Panc1 (cell line): Measurements from ENCODE around the gene SKIC2. TPM values are rescaled to one million over a fixed set of nuclear protein-coding genes. Genes with fewer than 3 reads are reported as not detected.

Source experiments
- ATAC-seq: fragments of 200-7000 bp; cut with Tn5 transposase; 2 replicates; pipeline ENCODE4 v1.9.1; 2020; ENCODE audit warnings: mild to moderate bottlenecking, moderate library complexity
- BruUV-seq: library from RNA; stranded (reverse); fragments of 400-500 nt; replicated peaks from 2 replicates; lab custom pipeline; 2021; lab: Mats Ljungman, UMichigan
- CTCF ChIA-PET: fragments of 300-600 bp; sonication (Branson Sonifier 250); formaldehyde crosslinking; loops from one replicate; lab custom pipeline; 2022; ENCODE audit warnings: antibody characterized with exemption; lab: Charles Lee
- POLR2A ChIA-PET: fragments of 300-600 bp; sonication (Branson Sonifier 250); formaldehyde crosslinking; loops from one replicate; lab custom pipeline; 2022; ENCODE audit warnings: antibody characterized with exemption; lab: Charles Lee
- DNase-seq: peaks from one replicate; pipeline ENCODE4 v3.0.0-alpha.2; 2010; ENCODE audit warnings: low read depth, low spot score
- H3K27ac ChIP-seq: 2 replicates; pipeline ENCODE4 v1.5.1; 2011; ENCODE audit warnings: mild to moderate bottlenecking, low read length, inconsistent platforms
- H3K27me3 ChIP-seq: fragments of 200-500 bp; sonication (Bioruptor generic); 2 replicates; pipeline ENCODE4 v1.6.0; 2014; ENCODE audit warnings: low read length, inconsistent platforms; ENCODE audit not compliant: control insufficient read depth, insufficient read depth
- H3K36me3 ChIP-seq: fragments of 200-500 bp; sonication (Bioruptor generic); 2 replicates; pipeline ENCODE4 v1.5.1; 2014; ENCODE audit warnings: inconsistent platforms, mild to moderate bottlenecking, low read length, moderate library complexity; ENCODE audit not compliant: control insufficient read depth, insufficient read depth
- H3K4me1 ChIP-seq: 2 replicates; pipeline ENCODE4 v1.5.1; 2011; ENCODE audit warnings: inconsistent platforms, mild to moderate bottlenecking, low read length, moderate library complexity; ENCODE audit not compliant: control insufficient read depth, insufficient read depth
- H3K4me3 ChIP-seq, 2 experiments: 2 replicates each; pipeline ENCODE4 v1.5.1; 2011 to 2012; ENCODE audit warnings: low read depth in 2 of 2, low read length in 2 of 2, mild to moderate bottlenecking in 2 of 2, inconsistent platforms in 1 of 2, moderate library complexity in 1 of 2
- H3K9me3 ChIP-seq: fragments of 200-500 bp; sonication (Bioruptor generic); 2 replicates; pipeline ENCODE4 v1.5.1; 2014; ENCODE audit warnings: low read depth, mild to moderate bottlenecking, inconsistent platforms, low read length, moderate library complexity; ENCODE audit not compliant: control insufficient read depth, insufficient read depth
- POLR2AphosphoS5 ChIP-seq: IDR thresholded peaks from 2 replicates; pipeline ENCODE4 v1.6.1; 2012; ENCODE audit warnings: mild to moderate bottlenecking, low read depth, low read length, moderate library complexity
- SIN3A ChIP-seq: IDR thresholded peaks from 2 replicates; pipeline ENCODE4 v1.6.1; 2012; ENCODE audit warnings: low read depth, mild to moderate bottlenecking, low read length, moderate library complexity, borderline replicate concordance; ENCODE audit not compliant: insufficient read depth
- TCF7L2 ChIP-seq: IDR thresholded peaks from 2 replicates; pipeline ENCODE4 v1.6.1; 2011; ENCODE audit warnings: mild to moderate bottlenecking, low read depth, low read length, inconsistent platforms
- in situ Hi-C: cut with HindIII; loops from 2 replicates; pipeline ENCODE4 v1.10.0; 2016; ENCODE audit warnings: low sequenced_read_pairs, low pct_unique_long_range_greater_than_20kb
- intact Hi-C: fragments of 100-400 bp; cut with micrococcal nuclease; formaldehyde crosslinking; loops from one replicate; pipeline ENCODE4 v1.10.0; 2022; ENCODE audit not compliant: unreplicated experiment
- total RNA-seq: library from RNA; stranded (reverse); gene quantifications from one replicate; pipeline ENCODE4 v1.2.1, GENCODE V29; 2021; ENCODE audit not compliant: unreplicated experiment
- TF ChIP-seq, protein P1 (sequence below): fragments of 450-650 bp; IDR thresholded peaks from 2 replicates; pipeline ENCODE4 v1.5.1; 2017; ENCODE audit warnings: mild to moderate bottlenecking
- TF ChIP-seq, protein P2 (sequence below), 2 experiments: IDR thresholded peaks; 2 replicates each; pipeline ENCODE4 v1.6.1; 2011 to 2012; ENCODE audit warnings: low read depth in 2 of 2, control low read depth in 1 of 2, low read length in 1 of 2, mild to moderate bottlenecking in 1 of 2, moderate library complexity in 1 of 2; ENCODE audit not compliant: insufficient read depth in 1 of 2

SKIC2 gene
- total RNA-seq, 1 experiment from 2014 or later, result 121 TPM

DNA sequence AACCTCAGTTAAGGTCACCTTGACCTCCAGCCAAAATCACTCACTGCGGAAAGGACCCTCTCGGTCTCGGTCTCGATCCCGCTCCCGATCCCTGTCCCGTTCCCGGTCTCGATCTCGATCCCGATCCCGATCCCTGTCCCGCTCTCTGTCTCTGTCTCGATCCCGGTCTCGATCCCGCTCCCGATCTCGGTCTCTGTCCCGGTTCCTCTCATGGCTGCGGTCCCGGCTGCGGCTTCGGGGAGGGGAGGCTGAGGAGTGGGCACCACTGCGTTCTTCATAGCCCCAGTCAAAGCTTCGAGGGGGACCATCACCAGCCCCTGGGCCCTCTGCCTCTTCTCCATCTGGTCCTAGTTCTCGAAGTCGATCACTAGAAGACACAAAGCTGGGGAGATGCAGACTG is 4.5 kb upstream of the SKIC2 start:
- Histone ChIP-seq H3K4me3 (no peak overlapping the region), H3K27me3 (no peaks in the 10 kb centered on the region), H3K27ac (no peak overlapping the region), H3K36me3 (peaks cover 27% of the 10 kb centered on the region), H3K4me1 (peaks cover 11% of the 10 kb centered on the region), H3K9me3 (no peaks in the 10 kb centered on the region)
- in situ Hi-C loops (no loop called here), intact Hi-C loops (no loop called here)
- ChIA-PET CTCF (no interaction called here), POLR2A (no interaction called here)
- ATAC-seq (no peak), DNase-seq (no peak)
- TSS peak; percentile 12 for BruUV-seq
- TF ChIP-seq, protein P1, sequence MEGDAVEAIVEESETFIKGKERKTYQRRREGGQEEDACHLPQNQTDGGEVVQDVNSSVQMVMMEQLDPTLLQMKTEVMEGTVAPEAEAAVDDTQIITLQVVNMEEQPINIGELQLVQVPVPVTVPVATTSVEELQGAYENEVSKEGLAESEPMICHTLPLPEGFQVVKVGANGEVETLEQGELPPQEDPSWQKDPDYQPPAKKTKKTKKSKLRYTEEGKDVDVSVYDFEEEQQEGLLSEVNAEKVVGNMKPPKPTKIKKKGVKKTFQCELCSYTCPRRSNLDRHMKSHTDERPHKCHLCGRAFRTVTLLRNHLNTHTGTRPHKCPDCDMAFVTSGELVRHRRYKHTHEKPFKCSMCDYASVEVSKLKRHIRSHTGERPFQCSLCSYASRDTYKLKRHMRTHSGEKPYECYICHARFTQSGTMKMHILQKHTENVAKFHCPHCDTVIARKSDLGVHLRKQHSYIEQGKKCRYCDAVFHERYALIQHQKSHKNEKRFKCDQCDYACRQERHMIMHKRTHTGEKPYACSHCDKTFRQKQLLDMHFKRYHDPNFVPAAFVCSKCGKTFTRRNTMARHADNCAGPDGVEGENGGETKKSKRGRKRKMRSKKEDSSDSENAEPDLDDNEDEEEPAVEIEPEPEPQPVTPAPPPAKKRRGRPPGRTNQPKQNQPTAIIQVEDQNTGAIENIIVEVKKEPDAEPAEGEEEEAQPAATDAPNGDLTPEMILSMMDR, result no peak
- TF ChIP-seq, protein P2, sequence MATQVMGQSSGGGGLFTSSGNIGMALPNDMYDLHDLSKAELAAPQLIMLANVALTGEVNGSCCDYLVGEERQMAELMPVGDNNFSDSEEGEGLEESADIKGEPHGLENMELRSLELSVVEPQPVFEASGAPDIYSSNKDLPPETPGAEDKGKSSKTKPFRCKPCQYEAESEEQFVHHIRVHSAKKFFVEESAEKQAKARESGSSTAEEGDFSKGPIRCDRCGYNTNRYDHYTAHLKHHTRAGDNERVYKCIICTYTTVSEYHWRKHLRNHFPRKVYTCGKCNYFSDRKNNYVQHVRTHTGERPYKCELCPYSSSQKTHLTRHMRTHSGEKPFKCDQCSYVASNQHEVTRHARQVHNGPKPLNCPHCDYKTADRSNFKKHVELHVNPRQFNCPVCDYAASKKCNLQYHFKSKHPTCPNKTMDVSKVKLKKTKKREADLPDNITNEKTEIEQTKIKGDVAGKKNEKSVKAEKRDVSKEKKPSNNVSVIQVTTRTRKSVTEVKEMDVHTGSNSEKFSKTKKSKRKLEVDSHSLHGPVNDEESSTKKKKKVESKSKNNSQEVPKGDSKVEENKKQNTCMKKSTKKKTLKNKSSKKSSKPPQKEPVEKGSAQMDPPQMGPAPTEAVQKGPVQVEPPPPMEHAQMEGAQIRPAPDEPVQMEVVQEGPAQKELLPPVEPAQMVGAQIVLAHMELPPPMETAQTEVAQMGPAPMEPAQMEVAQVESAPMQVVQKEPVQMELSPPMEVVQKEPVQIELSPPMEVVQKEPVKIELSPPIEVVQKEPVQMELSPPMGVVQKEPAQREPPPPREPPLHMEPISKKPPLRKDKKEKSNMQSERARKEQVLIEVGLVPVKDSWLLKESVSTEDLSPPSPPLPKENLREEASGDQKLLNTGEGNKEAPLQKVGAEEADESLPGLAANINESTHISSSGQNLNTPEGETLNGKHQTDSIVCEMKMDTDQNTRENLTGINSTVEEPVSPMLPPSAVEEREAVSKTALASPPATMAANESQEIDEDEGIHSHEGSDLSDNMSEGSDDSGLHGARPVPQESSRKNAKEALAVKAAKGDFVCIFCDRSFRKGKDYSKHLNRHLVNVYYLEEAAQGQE (IDR thresholded peaks at IDR 0.05; ENCODE audit: insufficient read depth in 1 of 2, low read depth in 2 of 2, low read length in 1 of 2), result no peak
- TF ChIP-seq SIN3A (no peak), TCF7L2 (no peak), POLR2AphosphoS5 (no peak)

DNA sequence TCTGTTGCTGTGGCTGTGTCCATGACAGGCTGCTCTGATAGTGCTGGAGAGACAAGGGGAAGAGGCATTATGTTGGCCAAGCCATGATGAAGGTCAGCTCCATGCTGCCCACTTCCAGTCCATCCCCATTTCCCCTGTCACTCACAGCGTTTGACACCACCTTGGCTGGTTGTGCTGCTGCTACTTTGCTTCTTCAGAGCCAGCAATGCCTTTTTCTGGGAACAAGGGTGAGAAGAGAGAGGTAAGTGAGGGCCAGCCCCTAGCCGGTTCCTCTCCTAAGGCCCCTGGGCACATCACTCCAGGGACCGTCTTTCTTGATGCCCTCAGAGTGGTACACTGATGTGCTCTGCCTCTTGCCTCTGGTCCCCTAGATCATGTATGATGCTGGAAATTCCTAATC is 2.2 kb upstream of the SKIC2 start:
- BruUV-seq, result no TSS peak
- ATAC-seq (no peak), DNase-seq (no peak)
- CTCF ChIA-PET, result no interaction called here
- Histone ChIP-seq H3K4me3 (no peak overlapping the region), H3K4me1 (peaks cover 18% of the 10 kb centered on the region), H3K36me3 (peaks cover 24% of the 10 kb centered on the region), H3K27ac (no peak overlapping the region), H3K9me3 (no peaks in the 10 kb centered on the region), H3K27me3 (no peaks in the 10 kb centered on the region)
- POLR2A ChIA-PET, result no interaction called here
- in situ Hi-C loops, result no loop called here
- intact Hi-C loops, result no loop called here
- TF ChIP-seq POLR2AphosphoS5 (no peak), SIN3A (no peak), TCF7L2 (no peak)
- TF ChIP-seq, protein P1, result no peak
- TF ChIP-seq, protein P2 (IDR thresholded peaks at IDR 0.05; ENCODE audit: insufficient read depth in 1 of 2, low read depth in 2 of 2, low read length in 1 of 2), result no peak
